PC-3 (cell line): Measurements from ENCODE around the gene CCNO.

Source experiments
- CTCF ChIP-seq: fragments of 300-600 bp; sonication (generic); conservative IDR thresholded peaks from 2 replicates; pipeline ENCODE4 v1.5.1; 2017; ENCODE audit warnings: antibody characterized with exemption, low read depth, mild to moderate bottlenecking, low read length
- EZH2 ChIP-seq: fragments of 300-600 bp; sonication (generic); IDR thresholded peaks from one replicate; pipeline ENCODE4 v1.6.1; 2017; ENCODE audit warnings: antibody characterized with exemption, mild to moderate bottlenecking, low read length; ENCODE audit not compliant: unreplicated experiment
- EZH2phosphoT487 ChIP-seq: fragments of 300-600 bp; sonication (generic); IDR thresholded peaks from 2 replicates; pipeline ENCODE4 v1.6.1; 2018; ENCODE audit warnings: mild to moderate bottlenecking, antibody characterized with exemption, low read length, borderline replicate concordance

- TF ChIP-seq EZH2phosphoT487 (no peak), CTCF (no peak), EZH2 (no peak)
These were observed 13.6 kb downstream of the CCNO start for GRCh38 chr5:55219770-55220169.
